NCI-H128 (cell line): ENCODE results near the gene JOSD2.

ENCODE experiments used
- DNase-seq: peaks from one replicate; lab custom pipeline; 2025; ENCODE audit not compliant: unreplicated experiment; lab: John Stamatoyannopoulos, UW

The JOSD2 gene

GRCh38 chr19:50457300-50457699, 53.7 kb downstream of the JOSD2 start:
- no peak for DNase-seq
